Effector memory CD8-positive, alpha-beta T cell (primary cell): ENCODE results near the gene CPAMD8.

Experiments used
- ATAC-seq: fragments of 150-1000 bp; cut with Tn5 transposase; replicated peaks from 2 replicates; pipeline ENCODE4 v1.10.0; 2021; ENCODE audit warnings: mild to moderate bottlenecking, moderate library complexity
- DNase-seq, 3 experiments: peaks; one replicate each; pipeline ENCODE4 v3.0.0; 2021
- H3K27ac Mint-ChIP-seq, 2 donors: one replicate each; pipeline ENCODE4 v1.8.0; 2022; ENCODE audit warnings: mild to moderate bottlenecking in 2 of 2, mixed read lengths in 2 of 2, moderate library complexity in 2 of 2
- H3K27me3 Mint-ChIP-seq, 2 donors: one replicate each; pipeline ENCODE4 v1.8.0; 2022; ENCODE audit warnings: mixed read lengths in 2 of 2
- H3K36me3 Mint-ChIP-seq: one replicate; pipeline ENCODE4 v1.8.0; 2022; ENCODE audit warnings: mild to moderate bottlenecking, moderate library complexity, mixed read lengths; ENCODE audit not compliant: insufficient read depth
- H3K4me1 Mint-ChIP-seq, 2 donors: one replicate each; pipeline ENCODE4 v1.8.0; 2022; ENCODE audit warnings: low read depth in 2 of 2, mixed read lengths in 2 of 2
- H3K4me3 Mint-ChIP-seq, 2 donors: one replicate each; pipeline ENCODE4 v1.8.0; 2022; ENCODE audit warnings: mild to moderate bottlenecking in 2 of 2, mixed read lengths in 2 of 2, moderate library complexity in 2 of 2
- H3K9me3 Mint-ChIP-seq, 2 donors: one replicate each; pipeline ENCODE4 v1.8.0; 2022; ENCODE audit warnings: mixed read lengths in 2 of 2

CPAMD8 gene

GRCh38 chr19:16892868-16893685, 133.5 kb downstream of the CPAMD8 start:
- H3K4me1 Mint-ChIP-seq, result peaks cover 4 to 8% of the 10 kb centered on the region in 2 donors
- peaks cover 10% of the 10 kb centered on the region for H3K36me3 Mint-ChIP-seq
- H3K9me3 Mint-ChIP-seq, result no peaks in the 10 kb centered on the region
- no peak overlapping the region for H3K27ac Mint-ChIP-seq
- peaks cover 14 to 20% of the 10 kb centered on the region in 2 donors for H3K27me3 Mint-ChIP-seq
- DNase-seq (no peak), ATAC-seq (no peak)
- H3K4me3 Mint-ChIP-seq, result peak overlapping the region in 1 of 2 donors; percentile 14

GRCh38 chr19:16892436-16892835, 134.2 kb downstream of the CPAMD8 start:
- Mint-ChIP-seq H3K4me1 (peaks cover 4 to 8% of the 10 kb centered on the region in 2 donors), H3K9me3 (no peaks in the 10 kb centered on the region), H3K36me3 (peaks cover 7% of the 10 kb centered on the region), H3K27me3 (peaks cover 19 to 20% of the 10 kb centered on the region in 2 donors), H3K4me3 (no peak overlapping the region), H3K27ac (no peak overlapping the region)
- ATAC-seq, result no peak
- DNase-seq, result no peak

GRCh38 chr19:16891696-16892382, 134.8 kb downstream of the CPAMD8 start:
- no peak overlapping the region for H3K4me3 Mint-ChIP-seq
- DNase-seq (no peak), ATAC-seq (no peak)
- no peak overlapping the region for H3K27ac Mint-ChIP-seq
- peaks cover 19 to 20% of the 10 kb centered on the region in 2 donors for H3K27me3 Mint-ChIP-seq
- peaks cover 3 to 8% of the 10 kb centered on the region in 2 donors for H3K4me1 Mint-ChIP-seq
- H3K9me3 Mint-ChIP-seq, result no peaks in the 10 kb centered on the region
- H3K36me3 Mint-ChIP-seq, result peaks cover 4% of the 10 kb centered on the region

- peaks cover 0 to 8% of the 10 kb centered on the region in 2 donors for H3K4me1 Mint-ChIP-seq
- peaks cover 19% of the 10 kb centered on the region in 2 donors for H3K27me3 Mint-ChIP-seq
- H3K9me3 Mint-ChIP-seq, result no peaks in the 10 kb centered on the region
- H3K4me3 Mint-ChIP-seq, result no peak overlapping the region
- DNase-seq (no peak), ATAC-seq (no peak)
- no peaks in the 10 kb centered on the region for H3K36me3 Mint-ChIP-seq
- no peak overlapping the region for H3K27ac Mint-ChIP-seq
Observed at GRCh38 chr19:16890461-16891184, 136.0 kb downstream of the CPAMD8 start.

- Mint-ChIP-seq H3K36me3 (no peaks in the 10 kb centered on the region), H3K27ac (no peak overlapping the region), H3K27me3 (peaks cover 12 to 19% of the 10 kb centered on the region in 2 donors), H3K4me1 (peaks cover 0 to 8% of the 10 kb centered on the region in 2 donors), H3K9me3 (no peaks in the 10 kb centered on the region), H3K4me3 (no peak overlapping the region)
- ATAC-seq (no peak), DNase-seq (no peak)
Observed at GRCh38 chr19:16889883-16890460, 136.6 kb downstream of the CPAMD8 start.

GRCh38 chr19:16889366-16889882, 137.2 kb downstream of the CPAMD8 start:
- Mint-ChIP-seq H3K4me1 (peaks cover 0 to 6% of the 10 kb centered on the region in 2 donors), H3K27ac (no peak overlapping the region), H3K4me3 (no peak overlapping the region), H3K36me3 (no peaks in the 10 kb centered on the region), H3K27me3 (peaks cover 12 to 19% of the 10 kb centered on the region in 2 donors), H3K9me3 (no peaks in the 10 kb centered on the region)
- ATAC-seq (no peak), DNase-seq (no peak)

GRCh38 chr19:16888629-16889365, 137.8 kb downstream of the CPAMD8 start, which contains the start of gene F2RL3:
Gene F2RL3 (plus strand): TSS chr19:16888999. CDS start chr19:16889190, 191 bp downstream.
- Mint-ChIP-seq H3K4me3 (peak within 1 kb of the TSS; percentile 14 to 29), H3K27ac (no peak within 1 kb of the TSS), H3K9me3 (no peaks in the 10 kb centered on the region), H3K27me3 (peaks cover 12 to 19% of the 10 kb centered on the region in 2 donors), H3K36me3 (no peaks in the 10 kb centered on the region), H3K4me1 (peaks cover 0 to 6% of the 10 kb centered on the region in 2 donors)
- DNase-seq (no peak), ATAC-seq (peak; percentile 17)

GRCh38 chr19:16887353-16888265, 139.0 kb downstream of the CPAMD8 start:
- H3K27ac Mint-ChIP-seq, result no peak overlapping the region
- peaks cover 10 to 19% of the 10 kb centered on the region in 2 donors for H3K27me3 Mint-ChIP-seq
- H3K4me1 Mint-ChIP-seq, result peaks cover 0 to 6% of the 10 kb centered on the region in 2 donors
- DNase-seq (no peak), ATAC-seq (no peak)
- H3K9me3 Mint-ChIP-seq, result peaks cover 0 to 4% of the 10 kb centered on the region in 2 donors
- H3K4me3 Mint-ChIP-seq, result no peak overlapping the region
- H3K36me3 Mint-ChIP-seq, result no peaks in the 10 kb centered on the region

- Mint-ChIP-seq H3K27me3 (peaks cover 5 to 19% of the 10 kb centered on the region in 2 donors), H3K4me1 (peaks cover 0 to 6% of the 10 kb centered on the region in 2 donors), H3K27ac (no peak overlapping the region), H3K36me3 (no peaks in the 10 kb centered on the region), H3K4me3 (no peak overlapping the region), H3K9me3 (peaks cover 0 to 12% of the 10 kb centered on the region in 2 donors)
- DNase-seq (no peak), ATAC-seq (no peak)
Observed at GRCh38 chr19:16886305-16886880, 140.2 kb downstream of the CPAMD8 start.

GRCh38 chr19:16885166-16885565, 141.4 kb downstream of the CPAMD8 start:
- ATAC-seq (no peak), DNase-seq (no peak)
- Mint-ChIP-seq H3K4me1 (peaks cover 2 to 6% of the 10 kb centered on the region in 2 donors), H3K27me3 (peaks cover under 1 to 19% of the 10 kb centered on the region in 2 donors), H3K9me3 (peaks cover 0 to 12% of the 10 kb centered on the region in 2 donors), H3K4me3 (no peak overlapping the region), H3K36me3 (no peaks in the 10 kb centered on the region), H3K27ac (no peak overlapping the region)

- Mint-ChIP-seq H3K4me3 (no peak overlapping the region), H3K4me1 (peaks cover 2 to 3% of the 10 kb centered on the region in 2 donors), H3K27ac (no peak overlapping the region), H3K27me3 (peaks cover 0 to 9% of the 10 kb centered on the region in 2 donors), H3K9me3 (peaks cover 0 to 12% of the 10 kb centered on the region in 2 donors), H3K36me3 (no peaks in the 10 kb centered on the region)
- DNase-seq (no peak), ATAC-seq (no peak)
Observed at GRCh38 chr19:16883522-16883921, 143.1 kb downstream of the CPAMD8 start.
